LNCAP (cell line): ENCODE results near the gene AJUBA.

ENCODE experiments used
- CTCF ChIP-seq: fragments of 450-650 bp; IDR thresholded peaks from 2 replicates; pipeline ENCODE4 v1.5.1; 2017; ENCODE audit warnings: mild to moderate bottlenecking

AJUBA gene

GRCh38 chr14:22974530-22975313 is 7.6 kb downstream of the AJUBA start:
- no peak for TF ChIP-seq CTCF

- peak; percentile 74 for TF ChIP-seq CTCF
Measured at GRCh38 chr14:22973217-22974032, 8.9 kb downstream of the AJUBA start.

- no peak for TF ChIP-seq CTCF
Measured at GRCh38 chr14:22972313-22972930, 9.9 kb downstream of the AJUBA start.

- no peak for TF ChIP-seq CTCF
Measured at GRCh38 chr14:22971152-22971551, 11.2 kb downstream of the AJUBA start.

- TF ChIP-seq CTCF: no peak
Measured at GRCh38 chr14:22966783-22967269, 15.5 kb downstream of the AJUBA start.

GRCh38 chr14:22962061-22962676 is 20.2 kb downstream of the AJUBA start:
- no peak for TF ChIP-seq CTCF
